Memory B cell (primary cell): ENCODE data around the gene BNC2.

Experiments
- ATAC-seq: fragments of 150-1000 bp; cut with Tn5 transposase; 2 replicates; pipeline ENCODE4 v1.10.0; 2021; ENCODE audit warnings: low read depth, mild to moderate bottlenecking, moderate library complexity
- DNase-seq, 2 donors: peaks; one replicate each; pipeline ENCODE4 v3.0.0; 2022; ENCODE audit warnings: low spot score in 2 of 2
- H3K27ac Mint-ChIP-seq: one replicate; pipeline ENCODE4 v1.8.0; 2022; ENCODE audit warnings: mild to moderate bottlenecking, moderate library complexity, mixed read lengths
- H3K27me3 Mint-ChIP-seq: one replicate; pipeline ENCODE4 v1.8.0; 2022; ENCODE audit warnings: mixed read lengths
- H3K36me3 Mint-ChIP-seq: one replicate; pipeline ENCODE4 v1.8.0; 2022; ENCODE audit warnings: mild to moderate bottlenecking, mixed read lengths
- H3K4me1 Mint-ChIP-seq: one replicate; pipeline ENCODE4 v1.8.0; 2022; ENCODE audit warnings: mixed read lengths
- H3K4me3 Mint-ChIP-seq: one replicate; pipeline ENCODE4 v1.8.0; 2022; ENCODE audit warnings: mild to moderate bottlenecking, moderate library complexity, mixed read lengths
- H3K9me3 Mint-ChIP-seq: one replicate; pipeline ENCODE4 v1.8.0; 2022; ENCODE audit warnings: mixed read lengths

Gene BNC2

DNA sequence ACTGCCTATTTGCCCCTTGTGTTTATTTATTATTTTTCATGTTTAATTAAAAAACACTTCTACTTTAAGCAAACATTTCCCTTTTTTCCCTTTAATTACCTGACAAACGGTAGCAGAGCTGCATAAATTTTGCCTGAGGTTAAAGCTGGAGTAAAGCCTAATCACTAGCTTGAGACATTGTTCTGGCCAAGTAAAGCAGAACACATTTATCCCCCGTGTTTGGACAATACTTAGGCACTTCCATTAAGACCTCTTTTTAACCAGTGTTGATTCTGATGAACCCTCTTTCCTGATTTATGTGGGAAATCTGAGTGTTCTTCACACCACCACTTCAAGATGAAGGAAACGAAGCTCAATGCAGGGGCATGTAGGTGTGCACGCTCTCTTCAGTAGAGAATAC, 54.5 kb downstream of the BNC2 start:
- H3K27me3 Mint-ChIP-seq, result no peaks in the 10 kb centered on the region
- no peaks in the 10 kb centered on the region for H3K36me3 Mint-ChIP-seq
- peaks cover 1% of the 10 kb centered on the region for H3K9me3 Mint-ChIP-seq
- DNase-seq (no peak), ATAC-seq (no peak)
- H3K4me1 Mint-ChIP-seq, result no peaks in the 10 kb centered on the region
- no peak overlapping the region for H3K4me3 Mint-ChIP-seq
- H3K27ac Mint-ChIP-seq, result no peak overlapping the region

DNA sequence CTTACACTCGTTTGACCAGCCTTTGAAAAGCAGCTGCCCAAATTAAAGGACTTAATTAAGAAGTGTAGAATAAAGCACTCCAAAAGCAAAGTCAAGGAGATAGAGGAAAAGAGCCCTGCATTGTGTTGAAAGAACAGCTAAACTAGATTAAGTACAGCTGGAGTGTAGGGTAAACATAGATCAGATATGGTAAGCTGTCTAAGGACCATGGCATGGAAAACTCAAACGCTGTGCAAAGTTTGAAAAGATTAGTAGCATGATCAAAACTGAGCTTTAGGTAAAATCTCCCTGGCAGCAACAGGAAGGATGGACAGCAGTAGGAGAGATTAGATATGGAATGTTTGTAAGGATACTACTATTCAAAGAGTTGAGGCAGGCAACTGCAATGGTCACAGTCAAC, 55.4 kb downstream of the BNC2 start:
- Mint-ChIP-seq H3K4me1 (no peaks in the 10 kb centered on the region), H3K27ac (no peak overlapping the region), H3K4me3 (no peak overlapping the region), H3K27me3 (no peaks in the 10 kb centered on the region), H3K9me3 (peaks cover 1% of the 10 kb centered on the region), H3K36me3 (no peaks in the 10 kb centered on the region)
- ATAC-seq (no peak), DNase-seq (no peak)

DNA sequence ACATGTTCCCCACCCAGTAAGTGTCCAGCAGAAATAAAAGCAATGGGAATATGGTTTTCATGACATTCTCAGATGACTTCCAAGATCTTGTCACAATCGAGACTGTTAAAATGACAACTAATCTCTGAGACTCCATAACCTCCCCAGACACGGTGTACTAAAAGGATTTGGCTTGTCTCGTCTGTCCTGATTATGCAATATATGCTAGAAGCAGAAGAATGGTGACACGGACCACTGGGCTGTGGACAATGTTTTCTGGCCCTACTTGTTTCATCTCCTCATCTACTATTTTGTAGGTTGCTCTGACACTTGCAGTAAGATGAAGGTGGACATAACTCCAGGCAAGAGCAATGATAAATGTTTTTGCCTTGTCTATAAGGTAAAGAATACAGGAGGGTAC, 56.6 kb downstream of the BNC2 start:
- ATAC-seq (no peak), DNase-seq (no peak)
- Mint-ChIP-seq H3K4me1 (no peaks in the 10 kb centered on the region), H3K36me3 (no peaks in the 10 kb centered on the region), H3K27me3 (no peaks in the 10 kb centered on the region), H3K9me3 (peaks cover 1% of the 10 kb centered on the region), H3K4me3 (no peak overlapping the region), H3K27ac (no peak overlapping the region)

DNA sequence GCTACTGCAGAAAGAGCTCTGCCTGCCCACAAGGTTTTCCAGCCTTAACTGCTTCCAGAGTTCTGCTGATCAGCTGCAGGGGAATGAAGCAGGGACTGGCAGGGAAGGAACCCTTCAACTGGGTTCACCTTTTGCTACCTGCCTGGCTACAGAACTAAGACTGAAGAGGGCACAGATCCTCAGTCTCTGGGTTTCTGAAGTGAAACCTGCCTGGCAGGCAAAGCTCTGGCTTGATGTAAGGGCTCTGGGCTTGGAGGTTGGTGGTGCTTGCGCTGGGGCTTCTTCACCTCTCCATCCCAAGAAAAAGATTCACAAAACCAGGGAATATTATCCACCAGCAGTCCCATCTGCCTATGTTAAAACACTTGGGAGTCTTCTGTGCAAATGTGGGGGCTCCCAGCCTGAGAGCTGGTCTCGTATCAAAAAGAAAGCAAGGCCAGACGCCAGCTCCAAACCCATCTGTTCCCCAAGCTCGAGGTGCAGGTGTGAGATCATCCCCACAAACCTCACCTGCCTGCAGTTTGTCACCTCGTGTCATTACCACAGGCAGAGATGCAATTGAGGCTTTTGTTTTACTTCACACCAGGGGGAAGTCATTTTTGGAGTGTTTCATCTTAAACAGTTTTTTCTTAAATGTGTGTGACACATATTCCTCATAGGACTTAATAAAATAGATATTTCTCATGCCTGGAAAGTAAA, 58.3 kb downstream of the BNC2 start:
- ATAC-seq (no peak), DNase-seq (no peak)
- Mint-ChIP-seq H3K9me3 (no peaks in the 10 kb centered on the region), H3K27me3 (no peaks in the 10 kb centered on the region), H3K4me3 (no peak overlapping the region), H3K27ac (no peak overlapping the region), H3K4me1 (no peaks in the 10 kb centered on the region), H3K36me3 (no peaks in the 10 kb centered on the region)

DNA sequence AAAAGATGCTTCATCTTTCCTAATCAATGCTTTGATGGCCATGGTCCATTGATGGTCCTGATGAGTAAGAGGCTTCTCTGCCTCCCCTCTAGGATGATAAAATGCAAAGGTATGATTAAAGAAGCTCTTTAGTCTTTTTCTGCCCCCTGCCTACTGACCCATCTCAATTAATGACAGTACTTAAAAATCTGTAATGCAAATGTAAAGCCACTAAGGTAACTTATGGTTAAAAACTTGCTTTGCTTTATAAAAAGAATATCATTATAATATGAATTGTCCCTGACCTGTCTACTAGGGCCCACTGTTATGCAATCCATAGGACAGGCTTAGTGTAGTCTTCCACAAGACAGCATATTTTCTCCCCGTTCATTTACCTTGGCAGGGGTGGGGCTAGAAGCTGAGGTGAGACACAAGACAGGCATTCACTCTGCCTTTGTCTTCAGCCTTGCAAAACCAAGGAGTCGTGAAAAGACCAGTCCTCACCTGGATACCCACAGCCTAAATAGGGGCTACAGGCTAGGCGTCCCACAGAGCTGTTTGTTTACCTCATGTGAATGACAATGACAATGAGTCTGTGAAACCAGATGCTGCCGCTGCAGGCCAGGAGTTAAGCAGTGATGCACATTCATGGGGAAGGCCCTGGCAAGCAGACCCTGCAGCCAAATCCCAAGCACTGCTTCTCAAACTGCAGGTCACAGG, 60.4 kb downstream of the BNC2 start:
- ATAC-seq, result no peak
- Mint-ChIP-seq H3K27me3 (no peaks in the 10 kb centered on the region), H3K4me3 (no peak overlapping the region), H3K36me3 (no peaks in the 10 kb centered on the region), H3K9me3 (no peaks in the 10 kb centered on the region), H3K27ac (no peak overlapping the region), H3K4me1 (no peaks in the 10 kb centered on the region)
- DNase-seq, result no peak

DNA sequence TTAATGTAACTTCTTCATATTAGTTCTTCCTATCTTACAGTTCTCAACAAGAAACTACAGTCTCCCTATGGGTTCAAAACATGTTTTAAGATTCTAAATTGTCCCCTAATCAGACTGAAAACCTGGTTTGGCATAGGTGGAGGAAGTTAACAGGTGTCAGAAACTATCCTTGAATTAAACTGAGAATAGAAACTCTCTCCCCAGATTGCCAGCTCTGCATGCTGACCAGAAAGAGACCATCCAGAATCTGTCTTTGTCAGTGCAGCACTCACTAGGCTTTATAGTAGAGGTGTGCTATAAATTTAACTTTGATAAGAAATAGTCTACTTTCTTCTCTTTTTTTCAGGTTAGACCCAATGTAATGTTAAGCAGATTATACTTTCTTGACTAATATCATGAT, 63.8 kb downstream of the BNC2 start:
- no peak overlapping the region for H3K4me3 Mint-ChIP-seq
- no peak overlapping the region for H3K27ac Mint-ChIP-seq
- no peaks in the 10 kb centered on the region for H3K4me1 Mint-ChIP-seq
- no peaks in the 10 kb centered on the region for H3K36me3 Mint-ChIP-seq
- H3K9me3 Mint-ChIP-seq, result no peaks in the 10 kb centered on the region
- DNase-seq (no peak), ATAC-seq (no peak)
- H3K27me3 Mint-ChIP-seq, result no peaks in the 10 kb centered on the region

DNA sequence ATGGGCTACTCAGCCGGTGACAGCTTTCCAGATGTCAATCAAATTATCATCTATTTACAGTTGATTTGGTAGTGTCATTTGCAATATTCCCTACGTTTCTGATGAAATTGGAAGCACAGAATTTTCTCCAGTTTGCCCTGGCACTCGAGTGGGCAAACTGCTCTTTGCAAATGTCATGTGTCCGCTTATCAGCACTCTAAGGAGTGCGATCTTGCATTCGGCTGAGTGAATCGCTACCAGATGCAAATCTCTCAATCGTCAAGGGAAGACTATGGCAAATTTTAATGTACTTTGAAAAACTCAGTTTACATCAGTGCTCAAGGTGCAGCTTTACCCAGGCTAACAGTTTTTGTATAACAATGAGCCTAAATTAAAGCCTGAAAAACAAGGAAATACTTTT, 66.8 kb downstream of the BNC2 start:
- Mint-ChIP-seq H3K4me1 (no peaks in the 10 kb centered on the region), H3K27ac (no peak overlapping the region)
- no peak for ATAC-seq

DNA sequence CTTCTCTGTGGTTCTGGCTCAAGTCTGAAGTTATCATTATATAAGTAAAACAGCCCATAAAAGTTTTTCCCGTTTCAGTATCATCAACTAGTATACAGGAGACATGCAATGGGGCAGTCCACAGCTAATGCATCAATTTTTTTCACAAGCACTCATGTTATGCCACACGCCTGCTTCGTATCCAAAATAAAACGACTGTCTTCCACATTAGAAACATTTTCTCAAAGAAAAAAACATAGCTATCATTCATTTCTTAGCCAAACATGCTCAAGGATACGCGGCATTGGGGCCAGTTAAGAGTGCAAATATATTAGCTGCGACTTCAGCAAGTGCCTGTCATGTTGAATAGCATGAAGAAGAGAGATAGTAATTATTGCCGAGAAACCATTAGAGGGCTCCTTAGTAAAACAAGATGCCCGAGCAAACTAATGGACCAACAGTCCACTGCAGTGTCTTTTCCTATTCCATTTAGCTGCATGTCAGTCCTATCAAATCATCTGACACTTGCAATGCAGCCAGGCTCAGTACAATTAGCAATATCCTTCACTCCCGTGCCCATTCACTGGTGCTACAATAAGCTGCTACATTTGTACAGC, 68.5 kb downstream of the BNC2 start:
- ATAC-seq (no peak), DNase-seq (no peak)
- H3K27me3 Mint-ChIP-seq, result no peaks in the 10 kb centered on the region
- peaks cover 3% of the 10 kb centered on the region for H3K9me3 Mint-ChIP-seq
- no peak overlapping the region for H3K4me3 Mint-ChIP-seq
- H3K27ac Mint-ChIP-seq, result no peak overlapping the region
- H3K4me1 Mint-ChIP-seq, result no peaks in the 10 kb centered on the region
- H3K36me3 Mint-ChIP-seq, result no peaks in the 10 kb centered on the region

More for the DNA sequence above, 66.8 kb downstream of the BNC2 start:
- Mint-ChIP-seq H3K36me3 (no peaks in the 10 kb centered on the region), H3K27me3 (no peaks in the 10 kb centered on the region), H3K4me3 (no peak overlapping the region), H3K9me3 (no peaks in the 10 kb centered on the region)
- DNase-seq, result no peak

DNA sequence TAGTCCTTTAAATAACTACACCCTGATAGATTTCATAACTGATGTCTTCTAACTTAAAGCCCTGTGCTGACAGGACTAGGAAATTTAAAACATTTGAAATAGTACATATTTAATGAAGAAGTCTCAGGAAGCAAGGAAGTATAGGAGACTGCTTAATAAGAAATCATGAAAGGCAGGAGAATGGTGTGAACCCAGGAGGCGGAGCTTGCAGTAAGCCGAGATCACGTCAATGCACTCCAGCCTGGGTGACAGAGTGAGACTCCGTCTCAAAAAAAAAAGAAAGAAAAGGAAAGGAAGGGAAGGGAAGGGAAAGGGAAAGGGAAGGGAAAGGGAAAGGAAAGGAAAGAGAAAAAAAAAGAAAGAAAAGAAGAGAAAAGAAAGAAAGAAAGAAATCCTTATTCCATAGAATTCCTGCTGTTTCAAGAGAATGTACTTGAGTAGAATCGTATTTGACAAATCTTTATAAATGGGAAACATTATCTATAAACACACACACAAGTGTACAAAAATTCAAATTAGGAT, 74.1 kb downstream of the BNC2 start:
- DNase-seq (no peak), ATAC-seq (no peak)
- Mint-ChIP-seq H3K9me3 (peaks cover 4% of the 10 kb centered on the region), H3K27me3 (no peaks in the 10 kb centered on the region), H3K4me1 (no peaks in the 10 kb centered on the region), H3K36me3 (no peaks in the 10 kb centered on the region), H3K27ac (no peak overlapping the region), H3K4me3 (no peak overlapping the region)

DNA sequence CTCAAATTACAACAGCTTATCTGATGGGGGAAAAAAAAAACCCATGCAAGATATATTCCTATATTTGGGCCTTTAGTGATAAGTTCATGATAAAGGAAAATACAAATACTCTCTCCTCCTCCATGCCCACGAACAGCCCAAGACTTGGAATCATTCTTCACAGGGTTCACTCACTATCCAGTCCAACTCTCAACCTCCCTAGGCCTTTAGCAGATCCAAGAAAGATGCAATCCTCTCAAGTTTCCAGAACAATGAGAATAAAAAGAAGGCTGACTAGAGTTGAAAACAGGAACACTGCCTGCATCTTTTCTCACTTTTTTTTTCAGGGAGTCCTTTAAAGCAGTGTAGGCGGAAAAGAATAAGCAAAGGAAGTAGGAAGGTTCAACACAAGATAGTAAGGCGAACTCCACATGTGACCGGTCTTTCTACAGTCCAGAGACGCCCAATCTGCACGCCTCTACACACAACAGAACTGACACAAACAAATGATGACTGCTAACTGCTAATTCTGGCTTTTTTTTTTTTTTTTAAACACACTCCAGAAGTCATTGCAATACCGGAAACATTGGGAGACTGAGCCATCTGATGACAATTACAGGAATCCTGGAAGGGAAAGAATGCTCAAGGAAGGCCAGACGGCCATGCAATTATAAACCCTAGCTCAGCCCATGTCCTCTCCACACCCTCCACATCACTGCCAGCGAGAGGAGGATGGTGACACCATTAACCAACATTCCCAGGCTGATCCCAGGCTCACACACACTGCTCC, 75.4 kb downstream of the BNC2 start:
- H3K36me3 Mint-ChIP-seq, result no peaks in the 10 kb centered on the region

DNA sequence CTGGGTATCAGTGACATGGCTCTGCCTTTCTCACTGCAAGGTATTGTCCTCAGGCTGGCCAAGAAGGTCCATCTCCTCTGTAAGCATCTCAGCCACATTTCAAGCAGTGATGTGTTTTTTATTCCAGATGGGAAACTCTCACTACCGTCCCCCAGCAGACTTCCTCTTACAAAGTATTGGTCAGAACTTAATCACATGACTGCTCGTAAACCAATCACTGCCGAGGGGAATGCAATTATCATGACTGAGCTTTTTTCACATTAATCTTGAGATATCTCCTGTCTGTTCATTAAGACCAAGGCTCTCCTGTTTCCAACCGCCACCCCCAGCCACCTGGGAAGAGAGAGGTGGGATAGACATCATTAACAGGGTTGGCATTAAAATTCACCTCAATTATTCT, 76.4 kb downstream of the BNC2 start:
- DNase-seq, result no peak
- Mint-ChIP-seq H3K4me1 (no peaks in the 10 kb centered on the region), H3K36me3 (no peaks in the 10 kb centered on the region), H3K4me3 (no peak overlapping the region), H3K27ac (no peak overlapping the region), H3K9me3 (peaks cover 7% of the 10 kb centered on the region), H3K27me3 (no peaks in the 10 kb centered on the region)
- ATAC-seq, result no peak

More for the DNA sequence above, 75.4 kb downstream of the BNC2 start:
- Mint-ChIP-seq H3K27me3 (no peaks in the 10 kb centered on the region), H3K4me1 (no peaks in the 10 kb centered on the region), H3K27ac (no peak overlapping the region), H3K9me3 (peaks cover 4% of the 10 kb centered on the region), H3K4me3 (no peak overlapping the region)
- no peak for DNase-seq
- no peak for ATAC-seq

DNA sequence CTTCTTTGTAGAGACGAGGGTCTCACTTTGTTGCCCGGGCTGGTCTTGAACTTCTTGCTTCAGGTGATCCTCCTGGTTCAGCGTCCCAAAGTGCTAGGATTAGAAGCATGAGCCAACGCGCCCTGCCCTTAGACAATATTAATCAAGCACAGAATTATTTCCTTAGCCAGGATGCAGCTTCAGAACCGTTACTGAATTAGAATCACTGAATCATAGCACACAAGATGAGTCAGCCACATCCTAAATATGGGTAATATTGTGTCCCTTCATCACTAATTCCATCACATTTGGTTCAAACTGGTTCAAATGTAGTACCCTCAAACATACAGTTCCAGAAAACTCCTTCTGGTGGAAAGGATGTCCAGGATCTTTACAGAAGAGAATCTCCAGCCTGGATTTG, 82.7 kb downstream of the BNC2 start:
- Mint-ChIP-seq H3K9me3 (peaks cover 10% of the 10 kb centered on the region), H3K4me3 (no peak overlapping the region), H3K27me3 (no peaks in the 10 kb centered on the region), H3K36me3 (no peaks in the 10 kb centered on the region), H3K27ac (no peak overlapping the region), H3K4me1 (no peaks in the 10 kb centered on the region)
- no peak for ATAC-seq
- no peak for DNase-seq

DNA sequence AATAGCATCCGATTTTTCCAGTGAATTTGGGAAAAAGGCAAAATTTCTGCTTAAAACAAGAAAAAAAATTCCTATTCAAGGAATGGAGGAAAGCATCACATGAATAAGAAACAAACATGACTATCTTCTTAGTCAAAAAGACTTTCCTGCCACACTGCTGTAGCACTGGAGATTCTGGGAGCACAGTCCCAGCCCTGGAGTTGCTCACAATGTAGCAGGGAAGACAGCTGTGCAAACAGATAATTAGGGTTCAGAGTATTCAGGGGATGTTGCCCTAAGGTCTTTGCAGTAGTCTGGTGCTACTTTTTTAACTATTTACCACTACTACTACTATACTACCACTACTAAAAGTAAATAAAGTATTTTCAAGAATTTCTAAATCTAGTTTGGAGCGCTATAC, 86.5 kb downstream of the BNC2 start:
- H3K4me1 Mint-ChIP-seq, result no peaks in the 10 kb centered on the region
- peaks cover 8% of the 10 kb centered on the region for H3K9me3 Mint-ChIP-seq
- DNase-seq (no peak), ATAC-seq (no peak)
- H3K4me3 Mint-ChIP-seq, result no peak overlapping the region
- no peaks in the 10 kb centered on the region for H3K27me3 Mint-ChIP-seq
- H3K27ac Mint-ChIP-seq, result no peak overlapping the region
- no peaks in the 10 kb centered on the region for H3K36me3 Mint-ChIP-seq

DNA sequence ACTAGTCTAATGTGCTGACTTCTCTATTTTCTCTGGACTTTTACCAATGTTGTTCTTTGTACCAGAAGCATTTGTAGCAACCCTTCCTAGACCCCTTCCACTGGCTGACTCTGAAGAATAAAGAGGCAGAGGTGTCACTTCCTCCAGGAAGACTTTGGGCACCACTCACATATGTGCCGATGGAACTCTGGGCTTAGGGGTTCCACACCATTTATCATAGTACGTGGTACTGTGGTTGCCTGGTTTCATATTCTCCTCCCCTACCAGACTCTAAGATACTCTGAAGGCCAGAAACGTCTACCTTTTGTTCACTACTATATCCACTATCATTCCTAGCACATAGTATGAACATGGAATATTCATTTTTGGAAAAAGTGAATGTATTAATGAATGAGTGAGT, 88.0 kb downstream of the BNC2 start:
- ATAC-seq, result no peak
- H3K27ac Mint-ChIP-seq, result no peak overlapping the region

More for the DNA sequence above, 88.0 kb downstream of the BNC2 start:
- Mint-ChIP-seq H3K27me3 (no peaks in the 10 kb centered on the region), H3K9me3 (peaks cover 6% of the 10 kb centered on the region), H3K36me3 (no peaks in the 10 kb centered on the region), H3K4me1 (no peaks in the 10 kb centered on the region), H3K4me3 (no peak overlapping the region)
- DNase-seq, result no peak
